GM23248 (cell line): ENCODE results near the gene MAN1C1.

Experiments
- EZH2 ChIP-seq: fragments of 200-600 bp; sonication (generic); IDR thresholded peaks from 2 replicates; pipeline ENCODE4 v1.6.1; 2018; ENCODE audit warnings: antibody characterized with exemption, mild to moderate bottlenecking; ENCODE audit not compliant: insufficient read depth, poor library complexity, severe bottlenecking
- EZH2phosphoT487 ChIP-seq: fragments of 200-600 bp; sonication (generic); IDR thresholded peaks from 2 replicates; pipeline ENCODE4 v1.6.1; 2018; ENCODE audit warnings: antibody characterized with exemption, moderate library complexity, mild to moderate bottlenecking, low read depth; ENCODE audit not compliant: insufficient read depth

DNA sequence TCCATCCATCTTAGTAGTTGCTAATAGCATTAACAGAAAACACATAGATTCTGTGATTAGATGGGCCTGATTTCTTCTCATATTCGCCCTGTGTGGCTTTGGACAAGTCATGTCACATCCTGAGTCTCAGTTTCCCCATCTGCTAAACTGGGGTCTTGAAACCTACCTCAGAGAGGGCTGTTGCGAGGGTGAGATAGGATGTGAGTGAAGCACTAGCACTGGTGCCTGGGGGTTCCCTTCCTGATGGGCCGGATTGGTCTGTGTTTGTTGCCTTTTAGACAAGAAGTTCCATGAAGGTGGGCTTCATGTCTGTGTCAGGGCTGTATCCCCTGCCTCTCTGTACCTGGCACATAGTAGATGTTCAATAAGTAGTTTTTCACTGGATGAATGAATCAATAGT, 3.5 kb upstream of the MAN1C1 start:
- TF ChIP-seq EZH2phosphoT487 (no peak), EZH2 (no peak)
